PC-3 (cell line): ENCODE results near the gene CLMN.

ENCODE experiments used
- CTCF ChIP-seq: fragments of 300-600 bp; sonication (generic); conservative IDR thresholded peaks from 2 replicates; pipeline ENCODE4 v1.5.1; 2017; ENCODE audit warnings: antibody characterized with exemption, low read depth, mild to moderate bottlenecking, low read length
- EZH2 ChIP-seq: fragments of 300-600 bp; sonication (generic); IDR thresholded peaks from one replicate; pipeline ENCODE4 v1.6.1; 2017; ENCODE audit warnings: antibody characterized with exemption, mild to moderate bottlenecking, low read length; ENCODE audit not compliant: unreplicated experiment
- EZH2phosphoT487 ChIP-seq: fragments of 300-600 bp; sonication (generic); IDR thresholded peaks from 2 replicates; pipeline ENCODE4 v1.6.1; 2018; ENCODE audit warnings: mild to moderate bottlenecking, antibody characterized with exemption, low read length, borderline replicate concordance

GRCh38 chr14:95216008-95216407, 103.7 kb downstream of the CLMN start:
- TF ChIP-seq CTCF (no peak), EZH2phosphoT487 (no peak), EZH2 (no peak)
